Cardiac muscle cell (in vitro differentiated cells and primary cell): Measurements from ENCODE around the gene RCL1. TPM values are rescaled to one million over a fixed set of nuclear protein-coding genes. Genes with fewer than 3 reads are reported as not detected.

Experiments
- DNase-seq, 2 donors: peaks; one replicate each; pipeline versions ENCODE4 v3.0.0 to v3.0.0-alpha.2; 2010 to 2017; ENCODE audit warnings: low read depth in 1 of 2, low spot score in 1 of 2
- H3K27ac ChIP-seq: fragments of 200-600 bp; sonication (generic); 2 replicates; pipeline ENCODE4 v1.5.1; 2016
- H3K27me3 ChIP-seq: fragments of 200-600 bp; sonication (generic); 2 replicates; pipeline ENCODE4 v1.6.0; 2016; ENCODE audit warnings: control low read depth
- H3K36me3 ChIP-seq: fragments of 200-600 bp; sonication (generic); 2 replicates; pipeline ENCODE4 v1.5.1; 2016; ENCODE audit warnings: control low read depth
- H3K4me1 ChIP-seq: fragments of 200-600 bp; sonication (generic); 2 replicates; pipeline ENCODE4 v1.8.1; 2017; ENCODE audit warnings: low read depth, mild to moderate bottlenecking, mixed run types
- H3K4me3 ChIP-seq: fragments of 200-600 bp; sonication (generic); 2 replicates; pipeline ENCODE4 v1.5.1; 2016; ENCODE audit warnings: mild to moderate bottlenecking
- H3K9me3 ChIP-seq: fragments of 200-600 bp; sonication (generic); 2 replicates; pipeline ENCODE4 v1.5.1; 2017; ENCODE audit warnings: low read depth, mild to moderate bottlenecking, control low read depth
- polyA plus RNA-seq: library from polyadenylated mRNA; unstranded; fragments of >200 nt; fragmentation: Nextera tagmentation; extraction: Ambion mirVana; gene quantifications from 2 replicates; pipeline ENCODE4 v1.2.1, GENCODE V29; 2016
- total RNA-seq: library from RNA; depleted of rRNA; stranded (reverse); fragments of >200 nt; gene quantifications from 2 replicates; pipeline ENCODE4 v1.2.3, GENCODE V29; 2016
- TF ChIP-seq, protein P1 (sequence below): IDR thresholded peaks from 2 replicates; pipeline ENCODE4 v1.5.1; 2012; ENCODE audit warnings: low read depth, mild to moderate bottlenecking, low read length

Gene RCL1
- total and polyA plus RNA-seq, 2 experiments from 2014 or later = 15.1 to 17.9 TPM

DNA sequence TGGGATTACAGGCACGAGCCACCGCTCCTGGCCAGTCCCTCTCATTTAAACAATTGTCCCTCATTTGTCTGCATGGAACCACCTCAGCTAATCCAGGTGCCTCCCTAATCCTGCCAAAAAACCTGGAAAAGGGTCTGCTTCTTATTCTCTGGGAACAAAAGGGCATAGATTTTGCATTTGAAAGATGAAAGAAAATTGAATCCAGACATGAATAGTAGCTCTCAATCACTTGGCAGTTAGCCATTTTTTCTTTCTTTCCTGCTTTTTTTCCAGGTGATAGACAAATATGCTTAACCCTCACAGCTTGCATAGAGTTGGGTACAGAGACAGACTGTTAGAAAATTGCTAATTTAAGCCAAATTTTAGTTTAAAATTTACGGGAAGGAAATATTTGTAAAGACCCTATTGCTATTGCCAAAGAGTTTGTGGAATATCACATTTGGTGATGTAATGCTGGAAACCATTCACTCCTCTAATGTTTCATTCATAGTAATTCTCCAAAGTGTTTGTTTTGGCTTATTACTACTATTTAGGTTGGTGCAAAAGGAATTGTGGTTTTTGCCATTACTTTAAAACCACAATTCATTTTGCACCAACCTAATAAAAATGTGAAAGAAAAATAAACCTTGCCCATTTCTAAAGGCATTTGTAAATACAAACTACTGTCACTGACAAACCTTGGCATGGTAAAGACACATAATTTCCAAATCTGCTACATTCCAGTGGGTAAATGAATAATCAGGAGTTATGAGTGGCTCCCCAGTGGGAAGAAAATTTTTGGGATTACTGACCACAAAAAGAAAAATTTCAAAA lies 111.8 kb downstream of the RCL1 start:
- Histone ChIP-seq H3K4me3 (no peak overlapping the region), H3K27ac (no peak overlapping the region), H3K27me3 (no peaks in the 10 kb centered on the region), H3K36me3 (no peaks in the 10 kb centered on the region), H3K4me1 (peaks cover 4% of the 10 kb centered on the region), H3K9me3 (no peaks in the 10 kb centered on the region)
- peak in 1 of 2 donors; percentile 58 for DNase-seq
- TF ChIP-seq, protein P1, sequence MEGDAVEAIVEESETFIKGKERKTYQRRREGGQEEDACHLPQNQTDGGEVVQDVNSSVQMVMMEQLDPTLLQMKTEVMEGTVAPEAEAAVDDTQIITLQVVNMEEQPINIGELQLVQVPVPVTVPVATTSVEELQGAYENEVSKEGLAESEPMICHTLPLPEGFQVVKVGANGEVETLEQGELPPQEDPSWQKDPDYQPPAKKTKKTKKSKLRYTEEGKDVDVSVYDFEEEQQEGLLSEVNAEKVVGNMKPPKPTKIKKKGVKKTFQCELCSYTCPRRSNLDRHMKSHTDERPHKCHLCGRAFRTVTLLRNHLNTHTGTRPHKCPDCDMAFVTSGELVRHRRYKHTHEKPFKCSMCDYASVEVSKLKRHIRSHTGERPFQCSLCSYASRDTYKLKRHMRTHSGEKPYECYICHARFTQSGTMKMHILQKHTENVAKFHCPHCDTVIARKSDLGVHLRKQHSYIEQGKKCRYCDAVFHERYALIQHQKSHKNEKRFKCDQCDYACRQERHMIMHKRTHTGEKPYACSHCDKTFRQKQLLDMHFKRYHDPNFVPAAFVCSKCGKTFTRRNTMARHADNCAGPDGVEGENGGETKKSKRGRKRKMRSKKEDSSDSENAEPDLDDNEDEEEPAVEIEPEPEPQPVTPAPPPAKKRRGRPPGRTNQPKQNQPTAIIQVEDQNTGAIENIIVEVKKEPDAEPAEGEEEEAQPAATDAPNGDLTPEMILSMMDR = no peak

DNA sequence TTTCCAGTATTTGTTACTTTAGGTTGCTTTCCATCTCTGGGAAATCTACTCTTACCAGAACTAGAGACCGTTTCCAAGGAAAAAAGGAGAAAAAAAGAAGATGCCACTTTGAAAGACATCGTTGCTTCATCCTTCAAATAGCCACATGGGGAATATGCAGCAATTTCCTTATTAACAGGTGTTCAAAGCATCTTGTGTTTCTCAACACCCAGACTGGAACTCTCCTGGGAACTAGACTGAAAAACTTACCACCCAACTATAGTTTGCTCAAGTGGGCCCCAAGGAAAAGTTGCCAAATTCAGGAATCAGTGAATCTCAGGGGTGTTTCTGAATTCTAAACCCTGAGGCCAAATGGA lies 112.4 kb downstream of the RCL1 start:
- Histone ChIP-seq H3K9me3 (no peaks in the 10 kb centered on the region), H3K4me3 (no peak overlapping the region), H3K27ac (no peak overlapping the region), H3K27me3 (no peaks in the 10 kb centered on the region), H3K36me3 (no peaks in the 10 kb centered on the region), H3K4me1 (peaks cover 4% of the 10 kb centered on the region)
- DNase-seq = peak in 1 of 2 donors; percentile 17
- TF ChIP-seq, protein P1 = no peak

Other genes starting within 250 kb of the RCL1 start
- 14.7 and 15.8 TPM in 2 replicates for gene PLPP6, start 130.7 kb upstream of the RCL1 start, total RNA-seq
- gene PLPP6, start 130.7 kb upstream of the RCL1 start, polyA plus RNA-seq = 11.7 and 18.8 TPM in 2 replicates
- 0.46 and 0.63 TPM in 2 replicates for gene SPATA6L, start 126.5 kb upstream of the RCL1 start, total RNA-seq
- gene SPATA6L, start 126.5 kb upstream of the RCL1 start, polyA plus RNA-seq = 1.3 and 2.2 TPM in 2 replicates
- 23.1 and 39.2 TPM in 2 replicates for gene CDC37L1, start 113.4 kb upstream of the RCL1 start, total RNA-seq
- gene CDC37L1, start 113.4 kb upstream of the RCL1 start, polyA plus RNA-seq = 19.6 and 27.9 TPM in 2 replicates
- gene AK3, start 51.7 kb upstream of the RCL1 start, total RNA-seq = 105 and 106 TPM in 2 replicates
- gene AK3, start 51.7 kb upstream of the RCL1 start, polyA plus RNA-seq = 114 and 151 TPM in 2 replicates
- 6.0 and 6.6 TPM in 2 replicates for gene JAK2, start 192.3 kb downstream of the RCL1 start, total RNA-seq
- 3.9 and 4.4 TPM in 2 replicates for gene JAK2, start 192.3 kb downstream of the RCL1 start, polyA plus RNA-seq